ENCODE results near the gene TMEM132C.

TMEM132C gene

DNA sequence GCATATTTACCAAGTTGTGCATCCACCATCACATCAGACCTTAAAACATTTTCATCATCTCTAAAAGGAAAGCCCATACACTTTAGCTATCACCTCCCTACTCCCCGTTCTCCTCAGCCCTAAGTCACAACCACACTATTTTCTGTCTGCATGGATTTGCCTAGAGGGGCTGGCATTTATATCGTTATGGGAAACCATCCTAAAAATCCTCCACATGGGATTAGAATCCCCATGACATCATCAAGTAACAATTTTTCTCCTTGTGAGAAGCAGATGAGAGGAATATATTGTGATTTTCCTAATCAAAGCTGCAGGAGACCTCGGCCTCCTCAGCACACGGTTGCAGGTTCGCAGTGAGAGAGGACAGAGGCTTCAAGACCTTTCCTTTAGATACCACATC lies 442.7 kb downstream of the TMEM132C start:
- DNase-seq (ENCODE audit: low spot score): no peak

- no peak for DNase-seq (ENCODE audit: low spot score)
Measured at GRCh38 chr12:128711486-128711885, 444.5 kb downstream of the TMEM132C start.

- no peak for DNase-seq (ENCODE audit: low spot score)
Measured at GRCh38 chr12:128712622-128713021, 445.7 kb downstream of the TMEM132C start.

GRCh38 chr12:128715485-128715884 lies 448.5 kb downstream of the TMEM132C start:
- DNase-seq (ENCODE audit: low spot score): no peak

- DNase-seq (ENCODE audit: low spot score): no peak
Measured at GRCh38 chr12:128724468-128725046, 457.6 kb downstream of the TMEM132C start.

GRCh38 chr12:128726886-128727285 lies 459.9 kb downstream of the TMEM132C start:
- DNase-seq (ENCODE audit: low spot score): no peak

GRCh38 chr12:128727461-128727860 lies 460.5 kb downstream of the TMEM132C start:
- DNase-seq (ENCODE audit: low spot score): no peak

- DNase-seq (ENCODE audit: low spot score): no peak
Measured at GRCh38 chr12:128727999-128728398, 461.0 kb downstream of the TMEM132C start.

GRCh38 chr12:128729628-128730121 lies 462.7 kb downstream of the TMEM132C start:
- DNase-seq (ENCODE audit: low spot score): no peak

DNA sequence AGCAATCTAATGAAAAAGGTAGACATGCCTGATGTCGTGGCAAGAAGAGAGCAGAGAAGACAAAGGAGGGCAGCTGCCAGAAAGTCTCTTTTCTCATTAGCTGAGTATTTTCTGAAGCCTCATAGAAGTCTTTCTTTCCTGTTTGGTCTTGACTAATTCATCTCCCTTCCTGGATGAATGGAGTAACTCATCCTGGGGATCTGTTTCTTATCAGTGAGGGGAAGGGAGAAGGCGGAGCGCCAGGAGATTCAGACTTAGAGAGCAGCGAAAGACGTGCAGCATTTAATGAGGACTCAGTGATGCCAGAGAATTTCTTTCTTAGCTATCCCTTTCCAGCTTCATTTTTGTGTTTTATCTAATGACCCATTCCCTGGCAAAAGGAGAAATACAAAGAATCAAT lies 467.4 kb downstream of the TMEM132C start:
- no peak for DNase-seq (ENCODE audit: low spot score)

DNA sequence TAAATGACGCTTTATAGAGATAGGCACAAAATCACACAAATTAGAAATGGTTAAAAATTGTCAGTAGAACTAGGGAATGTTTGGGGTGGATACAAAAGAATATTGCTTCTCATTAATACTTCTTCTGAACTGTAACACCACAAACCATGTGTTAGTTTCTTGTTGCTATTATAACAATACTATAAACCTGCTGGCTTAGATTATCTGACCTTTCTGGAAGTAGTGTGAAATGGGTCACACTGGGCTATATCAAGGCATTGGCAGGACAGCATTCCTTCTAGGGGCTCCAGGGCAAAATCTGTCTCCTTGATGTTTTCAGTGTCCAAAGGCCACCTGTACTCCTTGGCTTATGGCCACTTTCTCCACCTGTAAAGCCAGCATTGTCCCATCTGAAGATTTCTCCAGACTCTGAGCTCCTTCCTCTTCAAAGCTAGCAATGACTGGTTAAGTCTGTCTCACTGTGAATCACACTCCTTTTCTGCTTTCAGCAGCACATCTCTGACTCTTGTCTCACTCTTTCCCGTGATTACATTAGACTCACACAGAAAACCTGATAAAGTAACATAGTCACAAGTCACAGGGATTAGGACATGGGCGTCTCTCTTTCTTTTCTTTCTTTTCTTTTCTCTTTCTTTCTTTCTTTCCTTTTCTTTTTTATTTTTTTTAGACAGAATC lies 470.5 kb downstream of the TMEM132C start:
- no peak for DNase-seq (ENCODE audit: low spot score)

DNA sequence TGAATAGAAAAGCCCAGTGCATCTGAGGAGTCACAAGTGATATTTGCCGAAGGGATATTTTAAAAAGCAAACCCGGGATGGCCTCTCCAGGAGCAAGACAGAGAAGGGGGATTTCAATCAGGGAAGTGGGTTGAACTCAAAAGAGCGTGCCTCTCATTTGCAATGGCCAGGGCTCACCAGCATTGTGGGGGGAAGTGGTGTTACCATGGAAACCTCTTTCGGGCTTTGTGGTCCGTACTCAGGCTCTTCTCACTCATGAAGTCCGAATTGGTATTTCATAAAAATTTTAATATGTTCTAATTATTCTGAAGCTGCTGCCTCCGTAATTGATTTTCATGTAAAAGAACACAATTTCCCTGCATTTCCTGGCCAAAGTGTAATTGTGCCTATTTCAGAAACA lies 476.9 kb downstream of the TMEM132C start:
- DNase-seq (ENCODE audit: low spot score): peak; percentile 17

- DNase-seq (ENCODE audit: low spot score): peak; percentile 15
Measured at GRCh38 chr12:128745772-128746689, 479.1 kb downstream of the TMEM132C start.

- no peak for DNase-seq (ENCODE audit: low spot score)
Measured at GRCh38 chr12:128747441-128747840, 480.5 kb downstream of the TMEM132C start.

- DNase-seq (ENCODE audit: low spot score): no peak
Measured at GRCh38 chr12:128752386-128752785, 485.4 kb downstream of the TMEM132C start.

DNA sequence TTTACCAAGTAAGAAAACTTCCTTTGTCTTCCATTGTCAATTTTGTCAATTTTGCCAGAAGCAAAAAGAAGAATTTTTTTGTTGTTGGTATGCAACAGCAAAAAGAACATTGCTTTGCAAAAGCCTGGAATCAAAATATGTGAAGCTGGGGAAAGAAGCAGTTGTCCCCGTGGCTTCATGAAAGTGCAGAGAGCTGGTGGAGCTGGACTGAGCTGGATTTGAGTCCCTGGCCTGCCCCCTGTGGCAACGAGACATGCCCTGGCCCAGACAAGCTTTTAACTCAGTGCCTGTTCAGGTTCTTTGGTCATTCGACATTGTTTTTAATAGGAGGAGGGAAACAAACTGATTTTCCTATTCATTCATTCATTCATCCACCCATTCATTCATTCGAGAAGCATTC lies 486.5 kb downstream of the TMEM132C start:
- no peak for DNase-seq (ENCODE audit: low spot score)

DNA sequence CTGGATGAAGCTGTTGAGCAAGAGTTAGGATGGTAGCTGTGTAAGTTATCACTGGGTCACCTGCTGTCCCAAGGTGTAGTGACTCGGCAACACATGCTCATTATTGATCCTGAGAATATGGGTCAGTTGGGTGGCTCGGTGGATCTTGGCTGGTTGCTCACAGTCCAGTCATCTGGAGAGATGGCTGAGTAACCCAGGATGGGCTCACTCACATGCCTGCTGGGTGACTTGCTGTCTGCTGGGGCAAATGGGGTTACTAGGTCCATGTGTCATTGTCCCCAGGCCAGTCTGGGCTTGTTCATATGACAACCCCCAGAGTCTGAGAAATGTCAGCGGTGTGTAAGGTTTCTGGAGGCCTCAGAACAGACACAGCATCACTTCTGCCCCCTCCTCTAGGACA lies 487.3 kb downstream of the TMEM132C start:
- no peak for DNase-seq (ENCODE audit: low spot score)

GRCh38 chr12:128755566-128755965 lies 488.6 kb downstream of the TMEM132C start:
- DNase-seq (ENCODE audit: low spot score): no peak
